LNCAP (cell line): Measurements from ENCODE around the gene BAD.

ENCODE experiments used
- TF ChIP-seq, protein P1 (sequence below): fragments of 450-650 bp; IDR thresholded peaks from 2 replicates; pipeline ENCODE4 v1.5.1; 2017; ENCODE audit warnings: mild to moderate bottlenecking

Gene BAD

DNA sequence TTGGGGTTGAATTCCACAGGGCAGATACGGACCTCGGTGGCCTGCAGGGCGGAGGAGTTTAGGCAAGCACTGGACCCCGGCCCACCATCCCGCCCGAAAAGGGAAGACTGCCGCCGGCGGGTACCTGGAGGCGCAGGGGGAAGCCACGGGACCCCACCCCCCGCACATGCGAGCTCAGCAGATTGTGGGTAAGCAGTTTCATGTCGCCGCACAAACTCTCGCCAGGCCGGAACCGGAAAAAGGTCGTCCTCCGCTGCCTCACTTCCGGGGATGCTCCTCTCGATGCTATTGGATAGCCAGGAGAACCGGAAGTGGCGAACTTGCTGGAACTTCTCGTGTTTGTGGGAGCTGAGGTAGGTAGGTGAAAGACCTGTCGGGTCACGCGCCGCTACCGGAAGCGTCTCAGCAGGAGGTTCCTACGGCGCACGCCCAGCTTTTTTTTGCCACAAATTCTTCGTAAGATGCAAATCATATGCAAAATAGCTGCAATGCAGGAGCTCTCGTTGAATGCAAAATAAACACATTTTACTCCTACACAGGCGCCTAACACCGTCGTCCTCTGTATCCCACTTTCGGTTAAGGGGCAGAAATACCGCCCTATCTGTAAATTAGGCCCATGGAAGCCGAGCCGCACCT is 33.0 kb upstream of the BAD start, which contains the start of gene TRMT112:
TRMT112 (minus strand) TSS at position 235 of the 636 bp plus-strand sequence; CDS start at position 202, 33 bp downstream.
- TF ChIP-seq, protein P1, sequence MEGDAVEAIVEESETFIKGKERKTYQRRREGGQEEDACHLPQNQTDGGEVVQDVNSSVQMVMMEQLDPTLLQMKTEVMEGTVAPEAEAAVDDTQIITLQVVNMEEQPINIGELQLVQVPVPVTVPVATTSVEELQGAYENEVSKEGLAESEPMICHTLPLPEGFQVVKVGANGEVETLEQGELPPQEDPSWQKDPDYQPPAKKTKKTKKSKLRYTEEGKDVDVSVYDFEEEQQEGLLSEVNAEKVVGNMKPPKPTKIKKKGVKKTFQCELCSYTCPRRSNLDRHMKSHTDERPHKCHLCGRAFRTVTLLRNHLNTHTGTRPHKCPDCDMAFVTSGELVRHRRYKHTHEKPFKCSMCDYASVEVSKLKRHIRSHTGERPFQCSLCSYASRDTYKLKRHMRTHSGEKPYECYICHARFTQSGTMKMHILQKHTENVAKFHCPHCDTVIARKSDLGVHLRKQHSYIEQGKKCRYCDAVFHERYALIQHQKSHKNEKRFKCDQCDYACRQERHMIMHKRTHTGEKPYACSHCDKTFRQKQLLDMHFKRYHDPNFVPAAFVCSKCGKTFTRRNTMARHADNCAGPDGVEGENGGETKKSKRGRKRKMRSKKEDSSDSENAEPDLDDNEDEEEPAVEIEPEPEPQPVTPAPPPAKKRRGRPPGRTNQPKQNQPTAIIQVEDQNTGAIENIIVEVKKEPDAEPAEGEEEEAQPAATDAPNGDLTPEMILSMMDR, result no peak

DNA sequence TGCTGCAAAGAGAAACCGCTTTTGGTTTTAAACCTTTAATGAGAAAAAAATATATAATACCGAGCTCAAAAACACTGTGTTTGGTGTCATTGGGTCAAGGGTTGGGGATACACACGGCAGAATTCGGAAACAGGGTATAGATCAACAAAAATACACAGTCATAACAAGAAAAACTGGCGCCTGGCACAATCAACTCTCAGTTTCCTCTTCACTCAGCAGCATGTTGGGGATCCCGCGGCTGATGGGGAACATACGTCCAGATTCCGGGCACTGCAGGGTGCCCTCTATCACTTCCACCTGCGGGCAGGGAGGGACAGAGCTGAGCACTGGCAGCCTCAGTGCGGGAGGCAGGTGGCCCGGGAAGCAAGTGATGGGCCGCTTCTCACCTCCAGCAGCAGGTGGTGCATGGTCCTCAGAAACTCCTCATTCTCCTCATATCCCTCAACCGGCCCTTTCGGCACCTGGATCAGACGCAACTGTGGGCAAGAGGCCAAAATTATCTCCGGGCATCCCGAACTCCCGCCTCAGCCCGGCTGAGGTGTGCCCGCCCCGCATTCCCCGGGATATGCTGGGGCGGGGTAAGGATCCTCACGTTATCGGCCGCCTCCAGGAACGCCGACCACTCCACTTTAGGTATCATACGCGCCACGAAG is 32.3 kb upstream of the BAD start:
- TF ChIP-seq, protein P1, result peak; percentile 28; the same call in 1 of the 2 replicates

DNA sequence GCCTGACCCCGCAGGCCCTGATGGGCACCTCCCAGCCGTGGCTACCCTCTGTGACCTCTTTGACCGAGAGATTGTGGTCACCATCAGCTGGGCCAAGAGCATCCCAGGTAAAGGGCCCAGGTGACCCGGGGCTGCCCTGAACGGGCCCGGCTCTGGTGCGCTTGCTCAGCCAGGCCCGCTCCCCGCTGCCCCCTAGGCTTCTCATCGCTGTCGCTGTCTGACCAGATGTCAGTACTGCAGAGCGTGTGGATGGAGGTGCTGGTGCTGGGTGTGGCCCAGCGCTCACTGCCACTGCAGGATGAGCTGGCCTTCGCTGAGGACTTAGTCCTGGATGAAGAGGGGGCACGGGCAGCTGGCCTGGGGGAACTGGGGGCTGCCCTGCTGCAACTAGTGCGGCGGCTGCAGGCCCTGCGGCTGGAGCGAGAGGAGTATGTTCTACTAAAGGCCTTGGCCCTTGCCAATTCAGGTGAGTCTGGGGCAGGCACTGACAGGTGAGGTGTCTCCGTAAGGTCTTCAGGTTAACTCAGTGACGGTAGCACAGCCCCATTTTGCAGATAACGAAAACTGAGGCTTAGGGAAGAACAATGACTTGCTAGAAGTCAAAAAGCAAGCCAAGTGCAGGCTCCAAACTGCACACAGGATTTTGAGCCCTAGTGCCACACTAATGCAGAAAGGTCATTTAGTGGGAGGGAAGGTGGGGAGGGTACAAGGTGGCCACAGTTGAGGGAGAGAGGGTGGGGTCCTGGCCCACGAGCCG is 30.5 kb upstream of the BAD start:
- TF ChIP-seq, protein P1, result no peak

DNA sequence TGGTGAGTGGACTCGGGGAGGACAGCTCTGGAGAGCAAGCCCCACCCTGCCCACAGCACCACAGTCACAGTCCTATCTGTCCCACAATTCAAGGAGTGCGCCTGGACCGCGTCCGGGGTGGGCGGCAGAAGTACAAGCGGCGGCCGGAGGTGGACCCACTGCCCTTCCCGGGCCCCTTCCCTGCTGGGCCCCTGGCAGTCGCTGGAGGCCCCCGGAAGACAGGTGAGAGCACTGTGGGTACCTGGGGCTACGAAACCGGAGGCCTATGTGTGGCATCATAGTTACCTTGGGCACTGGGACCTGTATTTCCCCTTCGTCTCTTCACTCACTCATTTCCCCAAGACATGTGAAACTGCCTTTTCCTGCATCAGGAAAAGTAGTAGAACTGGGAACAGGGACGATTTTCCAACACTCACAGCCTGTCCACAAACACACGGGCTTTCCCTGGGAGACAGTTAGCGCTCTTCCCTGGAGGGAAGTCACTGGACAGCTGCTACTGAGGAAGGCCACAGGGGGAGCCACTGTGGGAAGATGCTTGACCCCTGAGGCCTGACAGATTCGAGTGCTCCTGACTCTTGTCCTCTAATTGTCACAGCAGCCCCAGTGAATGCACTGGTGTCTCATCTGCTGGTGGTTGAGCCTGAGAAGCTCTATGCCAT is 29.8 kb upstream of the BAD start:
- TF ChIP-seq, protein P1, result no peak

DNA sequence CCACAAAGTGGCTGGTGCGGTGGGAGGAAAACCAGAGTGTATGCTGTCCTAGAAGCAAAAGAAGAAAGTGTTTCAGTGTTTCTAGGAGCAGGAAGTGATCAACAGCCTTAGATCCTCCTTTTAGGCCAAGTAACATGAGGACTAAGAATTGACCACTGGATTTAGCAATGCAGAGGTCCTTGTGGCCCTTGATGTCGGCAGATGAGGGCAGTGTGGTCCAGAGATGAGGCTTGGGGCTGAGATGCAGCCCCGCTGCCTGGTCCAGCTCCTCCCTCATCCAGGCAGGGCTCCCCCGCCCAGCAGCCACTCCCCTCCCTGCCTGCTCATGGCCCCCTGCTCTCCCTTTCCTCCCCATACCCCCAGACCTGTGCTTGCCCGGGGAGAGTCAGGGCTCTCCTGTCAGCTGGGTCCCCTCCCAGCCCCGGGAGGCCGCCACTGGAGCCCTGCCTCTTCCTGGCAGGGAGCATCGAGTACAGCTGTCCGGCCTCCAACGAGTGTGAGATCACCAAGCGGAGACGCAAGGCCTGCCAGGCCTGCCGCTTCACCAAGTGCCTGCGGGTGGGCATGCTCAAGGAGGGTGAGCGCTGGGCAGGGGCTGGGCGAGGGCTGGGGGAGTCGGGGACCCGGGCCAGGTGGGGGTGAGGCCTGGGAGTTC is 29.2 kb upstream of the BAD start:
- TF ChIP-seq, protein P1, result no peak

DNA sequence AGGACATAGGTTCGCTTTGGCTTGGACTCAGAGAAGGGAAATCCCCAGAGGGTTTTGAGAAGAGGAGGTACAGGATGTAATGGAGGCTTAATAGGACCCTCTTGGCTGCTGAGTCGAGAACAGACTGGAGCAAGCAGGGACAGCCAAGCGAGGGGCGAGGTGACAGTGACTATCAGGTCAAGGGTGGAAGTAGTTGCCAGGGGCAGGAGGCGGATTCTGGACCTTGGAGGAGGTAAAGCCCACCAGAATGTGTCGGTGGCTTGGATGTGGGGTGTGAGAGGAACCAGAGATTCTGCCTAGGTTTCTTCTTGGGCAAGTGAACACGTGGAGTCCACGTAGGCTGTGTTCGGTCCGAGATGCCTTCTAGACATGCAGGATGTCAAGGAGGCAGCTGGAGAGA is 28.5 kb upstream of the BAD start:
- TF ChIP-seq, protein P1, result no peak
